Coronary artery (tissue), 2 donors: ENCODE results near the gene SCGB1D1.
A peak's percentile ranks its signal among the peaks of the same experiment; 100 is the strongest.

Experiments used
- DNase-seq: peaks from one replicate; pipeline ENCODE4 v3.0.0-alpha.2; 2017; ENCODE audit warnings: low spot score
- H3K27ac ChIP-seq, 2 donors: fragments of 200-600 bp; sonication (generic); one replicate each; pipeline ENCODE4 v1.5.1; 2016 to 2019
- H3K4me3 ChIP-seq: fragments of 200-600 bp; sonication (generic); 2 replicates; pipeline ENCODE4 v1.5.1; 2016; ENCODE audit warnings: mild to moderate bottlenecking, moderate library complexity
- TF ChIP-seq, protein P1 (sequence below): fragments of 200-600 bp; sonication (generic); IDR thresholded peaks from one replicate; pipeline ENCODE4 v1.5.1; 2019; ENCODE audit warnings: antibody characterized with exemption

SCGB1D1 gene

DNA sequence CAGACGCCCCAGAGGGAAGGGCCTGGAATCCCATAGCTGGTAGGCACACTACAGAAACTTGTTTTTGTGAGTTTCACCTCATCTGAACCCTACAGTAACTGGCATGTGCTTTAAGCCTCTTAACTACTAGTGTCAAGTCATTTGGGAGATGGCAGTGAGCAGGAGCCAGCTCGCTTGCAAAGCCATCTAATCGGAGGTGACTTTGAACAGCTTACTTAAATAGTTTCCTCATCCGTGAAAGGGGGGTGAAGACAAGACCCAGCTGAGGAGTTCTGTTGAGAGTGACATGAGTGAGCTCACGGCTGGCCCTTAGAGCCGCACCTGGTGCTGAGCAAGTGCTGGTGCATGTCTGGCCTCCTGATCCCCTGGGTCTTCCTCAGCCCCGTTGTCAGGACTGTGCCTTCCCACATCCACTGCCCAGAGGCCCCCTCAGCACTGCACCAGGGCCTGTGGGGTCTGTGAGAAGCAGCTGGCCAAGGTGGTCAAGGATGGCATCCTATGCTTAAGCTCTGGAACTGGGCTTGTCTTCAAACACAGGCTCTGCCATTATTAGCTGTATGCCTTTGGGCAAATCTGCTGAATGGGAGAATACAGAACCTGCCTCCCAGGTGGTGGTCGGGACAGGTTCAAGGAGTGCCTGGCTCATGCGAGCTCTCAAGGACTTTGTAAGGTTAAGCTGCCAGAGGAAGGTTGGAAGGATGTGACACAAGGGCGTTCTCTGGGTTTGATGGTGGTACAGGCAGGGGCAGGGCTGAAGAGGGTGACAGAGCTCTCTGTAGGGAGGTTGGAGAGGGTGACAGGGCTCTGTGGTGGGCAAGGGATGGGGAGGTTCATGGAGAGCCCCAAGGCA, 38.9 kb upstream of the SCGB1D1 start:
- no peak overlapping the region for H3K27ac ChIP-seq
- peak; percentile 35 for DNase-seq
- TF ChIP-seq, protein P1, sequence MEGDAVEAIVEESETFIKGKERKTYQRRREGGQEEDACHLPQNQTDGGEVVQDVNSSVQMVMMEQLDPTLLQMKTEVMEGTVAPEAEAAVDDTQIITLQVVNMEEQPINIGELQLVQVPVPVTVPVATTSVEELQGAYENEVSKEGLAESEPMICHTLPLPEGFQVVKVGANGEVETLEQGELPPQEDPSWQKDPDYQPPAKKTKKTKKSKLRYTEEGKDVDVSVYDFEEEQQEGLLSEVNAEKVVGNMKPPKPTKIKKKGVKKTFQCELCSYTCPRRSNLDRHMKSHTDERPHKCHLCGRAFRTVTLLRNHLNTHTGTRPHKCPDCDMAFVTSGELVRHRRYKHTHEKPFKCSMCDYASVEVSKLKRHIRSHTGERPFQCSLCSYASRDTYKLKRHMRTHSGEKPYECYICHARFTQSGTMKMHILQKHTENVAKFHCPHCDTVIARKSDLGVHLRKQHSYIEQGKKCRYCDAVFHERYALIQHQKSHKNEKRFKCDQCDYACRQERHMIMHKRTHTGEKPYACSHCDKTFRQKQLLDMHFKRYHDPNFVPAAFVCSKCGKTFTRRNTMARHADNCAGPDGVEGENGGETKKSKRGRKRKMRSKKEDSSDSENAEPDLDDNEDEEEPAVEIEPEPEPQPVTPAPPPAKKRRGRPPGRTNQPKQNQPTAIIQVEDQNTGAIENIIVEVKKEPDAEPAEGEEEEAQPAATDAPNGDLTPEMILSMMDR = no peak
- H3K4me3 ChIP-seq = no peak overlapping the region

DNA sequence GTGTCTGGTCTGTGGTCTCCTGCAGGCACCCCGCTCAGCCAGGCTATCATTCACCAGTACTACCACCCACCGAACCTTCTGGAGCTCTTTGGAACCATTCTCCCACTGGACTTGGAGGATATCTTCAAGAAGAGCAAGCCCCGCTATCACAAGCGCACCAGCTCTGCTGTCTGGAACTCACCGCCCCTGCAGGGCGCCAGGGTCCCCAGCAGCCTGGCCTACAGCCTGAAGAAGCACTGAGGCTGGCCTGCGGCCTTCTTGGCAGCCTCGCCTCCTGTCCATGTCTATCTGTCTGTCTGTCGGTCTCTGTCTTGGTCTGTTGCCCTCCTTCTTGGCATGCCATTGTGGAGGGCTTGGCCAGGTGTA, 38.3 kb upstream of the SCGB1D1 start:
- Histone ChIP-seq H3K27ac (no peak overlapping the region), H3K4me3 (no peak overlapping the region)
- DNase-seq = peak; percentile 50
- TF ChIP-seq, protein P1 = no peak

DNA sequence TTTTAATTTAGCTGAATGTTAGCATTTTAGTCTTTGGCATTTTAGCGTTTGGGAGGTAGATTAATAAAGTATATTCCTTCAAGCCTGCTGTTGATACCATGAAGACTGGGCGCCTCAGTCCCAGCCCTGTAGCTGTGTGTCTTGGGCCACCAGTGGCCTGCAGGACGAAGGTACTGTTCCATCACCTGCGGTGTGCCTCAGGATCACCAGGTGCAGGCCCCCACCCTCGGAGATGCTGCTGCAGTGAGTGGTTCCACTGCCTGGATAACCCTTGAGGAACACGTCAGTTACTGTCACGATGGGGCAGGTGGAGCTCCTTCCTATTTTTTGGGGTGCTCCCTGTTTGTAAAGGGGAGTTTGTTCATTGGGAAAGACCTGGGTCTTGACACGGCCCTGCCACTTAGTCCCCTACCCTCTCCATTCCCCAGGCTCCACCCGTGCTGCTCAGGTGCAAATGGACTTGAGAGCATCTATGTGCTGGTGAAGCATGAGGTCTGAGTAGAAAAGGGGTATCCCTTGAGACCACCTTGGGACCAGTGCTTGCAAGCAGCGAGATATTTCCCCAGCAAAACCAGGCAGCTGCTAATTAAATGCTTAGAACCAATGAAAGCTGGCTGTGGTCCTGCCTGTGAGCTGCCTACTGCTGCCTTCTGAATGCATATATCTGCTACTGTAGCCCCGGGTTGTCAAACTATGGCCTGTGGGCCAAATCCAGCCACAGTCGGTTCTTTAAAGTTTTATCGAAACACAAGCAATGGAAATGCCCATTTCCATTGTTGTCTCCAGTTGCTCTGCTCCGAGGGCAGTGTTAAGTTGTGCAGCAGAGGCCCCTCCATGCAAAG, 37.5 kb upstream of the SCGB1D1 start:
- peak; percentile 50 for DNase-seq
- Histone ChIP-seq H3K4me3 (no peak overlapping the region), H3K27ac (no peak overlapping the region)
- TF ChIP-seq, protein P1 = no peak

DNA sequence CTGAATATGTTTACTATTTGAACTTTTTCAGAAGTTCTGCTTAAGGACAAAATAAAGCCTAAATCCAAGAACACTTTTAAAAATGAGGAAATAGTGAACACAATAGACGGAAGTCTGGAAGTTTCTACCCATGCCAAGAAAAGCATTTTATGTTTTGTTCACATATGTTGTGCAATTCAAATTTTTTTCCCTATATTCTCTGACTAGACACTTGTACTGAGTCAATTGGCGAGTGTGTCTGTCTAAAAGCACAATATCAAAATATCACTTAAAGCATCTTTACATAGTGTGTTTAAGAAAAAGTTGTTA, 37.0 kb upstream of the SCGB1D1 start:
- DNase-seq = no peak
- Histone ChIP-seq H3K27ac (no peak overlapping the region), H3K4me3 (no peak overlapping the region)
- TF ChIP-seq, protein P1 = no peak

DNA sequence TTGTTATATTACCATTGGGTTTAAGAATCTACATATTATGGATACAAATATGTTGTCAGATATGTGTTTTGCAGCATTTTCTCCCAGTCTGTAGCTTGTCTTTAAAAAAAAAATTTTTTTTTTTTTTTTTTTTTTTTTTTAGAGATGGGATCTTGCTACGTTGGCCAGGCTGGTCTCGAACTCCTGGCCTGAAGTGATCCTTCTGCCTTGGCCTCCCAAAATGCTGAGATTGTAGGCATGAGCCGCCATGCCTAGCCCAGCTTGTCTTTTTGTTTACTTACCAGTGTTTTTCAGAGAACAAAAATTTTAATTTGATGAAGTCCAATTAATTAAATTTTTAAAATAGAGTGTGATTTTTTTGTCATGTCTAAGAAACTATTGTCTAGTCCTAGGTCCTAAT, 36.4 kb upstream of the SCGB1D1 start:
- no peak for DNase-seq
- Histone ChIP-seq H3K4me3 (no peak overlapping the region), H3K27ac (no peak overlapping the region)
- TF ChIP-seq, protein P1 = no peak

DNA sequence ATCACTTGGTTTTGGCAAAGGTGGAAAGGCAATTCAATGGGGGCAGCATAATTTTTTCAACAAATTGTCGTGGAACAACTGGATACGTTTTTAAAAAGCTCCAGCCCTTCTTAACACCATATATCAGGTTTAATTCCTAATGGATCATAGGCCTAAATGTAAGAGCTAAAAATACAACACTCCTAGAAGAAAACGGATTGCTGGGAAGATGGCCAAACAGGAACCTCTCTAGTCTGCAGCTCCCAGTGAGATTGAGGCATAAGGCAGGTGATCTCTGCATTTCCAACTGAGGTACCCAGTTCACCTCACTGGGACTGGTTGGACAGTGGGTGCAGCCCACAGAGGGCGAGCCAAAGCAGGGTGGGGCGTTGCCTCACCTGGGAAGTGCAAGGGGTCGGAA, 32.4 kb upstream of the SCGB1D1 start:
- DNase-seq = no peak
- H3K4me3 ChIP-seq = no peak overlapping the region
- H3K27ac ChIP-seq = no peak overlapping the region
- TF ChIP-seq, protein P1 = no peak

DNA sequence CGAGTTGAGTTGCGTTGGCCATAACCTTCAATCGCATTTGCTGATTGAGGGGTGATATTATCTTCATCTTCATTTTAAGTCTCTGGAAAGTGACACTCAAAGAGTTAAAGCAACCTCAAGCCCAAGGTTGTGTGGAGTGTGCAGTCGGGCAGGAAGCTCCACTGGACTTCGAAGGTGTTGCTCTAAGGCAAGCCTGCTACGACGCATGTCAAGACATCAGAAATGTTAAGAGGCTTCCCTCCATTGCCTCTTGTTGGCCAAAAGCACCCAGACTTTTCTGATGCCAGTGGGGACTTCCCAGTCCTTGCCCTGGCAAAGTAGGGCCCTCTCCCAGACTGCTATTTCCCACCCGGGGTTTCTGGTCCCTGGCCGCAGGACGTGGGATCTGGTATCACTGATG, 23.6 kb upstream of the SCGB1D1 start:
- TF ChIP-seq, protein P1 = no peak
- Histone ChIP-seq H3K4me3 (no peak overlapping the region), H3K27ac (no peak overlapping the region)
- DNase-seq = no peak
